SJSA1 (cell line): ENCODE results near the gene RGMA. TPM values are rescaled to one million over a fixed set of nuclear protein-coding genes. Genes with fewer than 3 reads are reported as not detected.

Experiments used
- DNase-seq, 2 experiments: peaks; one replicate each; pipeline ENCODE4 v3.0.0-alpha.2; 2015 to 2020; ENCODE audit warnings: low spot score in 2 of 2, low read depth in 1 of 2
- H3K27ac ChIP-seq: fragments of 250-450 bp; sonication (Bioruptor Pico); 2 replicates; pipeline ENCODE4 v1.5.1; 2020; ENCODE audit warnings: mild to moderate bottlenecking, moderate library complexity
- H3K27me3 ChIP-seq: fragments of 250-450 bp; sonication (Bioruptor Pico); replicated peaks from 2 replicates; pipeline ENCODE4 v1.5.1; 2020; ENCODE audit warnings: mild to moderate bottlenecking, moderate library complexity
- H3K36me3 ChIP-seq: fragments of 250-450 bp; sonication (Bioruptor Pico); 2 replicates; pipeline ENCODE4 v1.5.1; 2020; ENCODE audit warnings: mild to moderate bottlenecking
- H3K4me1 ChIP-seq: fragments of 250-450 bp; sonication (Bioruptor Pico); replicated peaks from 2 replicates; pipeline ENCODE4 v1.6.1; 2021; ENCODE audit warnings: mild to moderate bottlenecking
- H3K4me3 ChIP-seq: fragments of 250-450 bp; sonication (Bioruptor Pico); 2 replicates; pipeline ENCODE4 v1.5.1; 2020; ENCODE audit warnings: mild to moderate bottlenecking
- H3K9me3 ChIP-seq: fragments of 250-450 bp; sonication (Bioruptor Pico); replicated peaks from 2 replicates; pipeline ENCODE4 v1.5.1; 2020; ENCODE audit warnings: mild to moderate bottlenecking
- total RNA-seq: library from RNA; depleted of rRNA; stranded (reverse); fragments of >200 nt; shearing (Covaris generic); gene quantifications from 2 replicates; pipeline ENCODE4 v1.2.3, GENCODE V29; 2014

The RGMA gene
- total RNA-seq, 1 experiment from 2014 or later = 3.6 TPM

GRCh38 chr15:93057618-93058017, 31.4 kb downstream of the RGMA start:
- H3K27ac ChIP-seq = no peak overlapping the region
- H3K9me3 ChIP-seq = no peaks in the 10 kb centered on the region
- H3K4me1 ChIP-seq = peaks cover 3% of the 10 kb centered on the region
- no peak overlapping the region for H3K4me3 ChIP-seq
- no peaks in the 10 kb centered on the region for H3K27me3 ChIP-seq
- no peak for DNase-seq
- H3K36me3 ChIP-seq = no peaks in the 10 kb centered on the region

GRCh38 chr15:93056836-93057235, 32.2 kb downstream of the RGMA start:
- H3K4me3 ChIP-seq = no peak overlapping the region
- no peak overlapping the region for H3K27ac ChIP-seq
- peaks cover 3% of the 10 kb centered on the region for H3K4me1 ChIP-seq
- no peak for DNase-seq
- H3K27me3 ChIP-seq = no peaks in the 10 kb centered on the region
- H3K36me3 ChIP-seq = 0 out of 2 replicates have a peak, but pooled peaks cover 3% of the 10 kb centered on the region
- H3K9me3 ChIP-seq = no peaks in the 10 kb centered on the region

- H3K27ac ChIP-seq = no peak overlapping the region
- no peaks in the 10 kb centered on the region for H3K9me3 ChIP-seq
- H3K4me3 ChIP-seq = no peak overlapping the region
- peaks cover 3% of the 10 kb centered on the region for H3K4me1 ChIP-seq
- H3K36me3 ChIP-seq = 0 out of 2 replicates have a peak, but pooled peaks cover 11% of the 10 kb centered on the region
- DNase-seq = no peak
- H3K27me3 ChIP-seq = no peaks in the 10 kb centered on the region
Observed at GRCh38 chr15:93055211-93055610, 33.8 kb downstream of the RGMA start.

- H3K4me3 ChIP-seq = no peak overlapping the region
Observed at GRCh38 chr15:93052090-93052879, 36.7 kb downstream of the RGMA start.

GRCh38 chr15:93051236-93052089, 37.5 kb downstream of the RGMA start:
- Histone ChIP-seq H3K9me3 (peaks cover 4% of the 10 kb centered on the region), H3K27ac (no peak overlapping the region), H3K4me1 (peaks cover 30% of the 10 kb centered on the region), H3K4me3 (no peak overlapping the region), H3K27me3 (no peaks in the 10 kb centered on the region), H3K36me3 (peaks cover 27% of the 10 kb centered on the region)
- DNase-seq = no peak

More at GRCh38 chr15:93052090-93052879, 36.7 kb downstream of the RGMA start:
- H3K9me3 ChIP-seq = no peaks in the 10 kb centered on the region
- no peak for DNase-seq
- H3K36me3 ChIP-seq = peaks cover 22% of the 10 kb centered on the region
- H3K4me1 ChIP-seq = peaks cover 30% of the 10 kb centered on the region
- no peaks in the 10 kb centered on the region for H3K27me3 ChIP-seq
- H3K27ac ChIP-seq = no peak overlapping the region

- Histone ChIP-seq H3K4me3 (no peak overlapping the region), H3K4me1 (peaks cover 30% of the 10 kb centered on the region), H3K9me3 (peaks cover 10% of the 10 kb centered on the region), H3K36me3 (peaks cover 33% of the 10 kb centered on the region), H3K27ac (no peak overlapping the region), H3K27me3 (no peaks in the 10 kb centered on the region)
- DNase-seq = no peak
Observed at GRCh38 chr15:93050648-93051047, 38.4 kb downstream of the RGMA start.

GRCh38 chr15:93049914-93050578, 39.0 kb downstream of the RGMA start:
- Histone ChIP-seq H3K9me3 (peaks cover 10% of the 10 kb centered on the region), H3K36me3 (peaks cover 38% of the 10 kb centered on the region), H3K4me3 (no peak overlapping the region), H3K27ac (no peak overlapping the region), H3K4me1 (peaks cover 30% of the 10 kb centered on the region), H3K27me3 (no peaks in the 10 kb centered on the region)
- no peak for DNase-seq

GRCh38 chr15:93049233-93049632, 39.8 kb downstream of the RGMA start:
- Histone ChIP-seq H3K4me3 (no peak overlapping the region), H3K27ac (0 out of 2 replicates have a peak overlapping the region, but pooled peaks have one; percentile 19), H3K4me1 (peaks cover 30% of the 10 kb centered on the region), H3K27me3 (no peaks in the 10 kb centered on the region), H3K9me3 (peaks cover 10% of the 10 kb centered on the region), H3K36me3 (peaks cover 41% of the 10 kb centered on the region)
- no peak for DNase-seq

- Histone ChIP-seq H3K27me3 (no peaks in the 10 kb centered on the region), H3K27ac (0 out of 2 replicates have a peak overlapping the region, but pooled peaks have one; percentile 19), H3K4me1 (peaks cover 30% of the 10 kb centered on the region), H3K36me3 (peaks cover 41% of the 10 kb centered on the region), H3K4me3 (no peak overlapping the region), H3K9me3 (peaks cover 10% of the 10 kb centered on the region)
- DNase-seq = peak; percentile 94 to 96
Observed at GRCh38 chr15:93048759-93049161, 40.3 kb downstream of the RGMA start.

GRCh38 chr15:93048426-93048721, 40.6 kb downstream of the RGMA start:
- Histone ChIP-seq H3K27me3 (no peaks in the 10 kb centered on the region), H3K27ac (peak overlapping the region; percentile 62), H3K36me3 (peaks cover 41% of the 10 kb centered on the region), H3K9me3 (peaks cover 10% of the 10 kb centered on the region), H3K4me3 (no peak overlapping the region), H3K4me1 (peaks cover 30% of the 10 kb centered on the region)
- DNase-seq = no peak

- H3K27me3 ChIP-seq = no peaks in the 10 kb centered on the region
- H3K9me3 ChIP-seq = peaks cover 10% of the 10 kb centered on the region
- peak overlapping the region; percentile 62 for H3K27ac ChIP-seq
- no peak overlapping the region for H3K4me3 ChIP-seq
- no peak for DNase-seq
- H3K4me1 ChIP-seq = peaks cover 30% of the 10 kb centered on the region
- H3K36me3 ChIP-seq = peaks cover 41% of the 10 kb centered on the region
Observed at GRCh38 chr15:93047621-93048425, 41.2 kb downstream of the RGMA start.

GRCh38 chr15:93046721-93047120, 42.3 kb downstream of the RGMA start:
- H3K27me3 ChIP-seq = no peaks in the 10 kb centered on the region
- H3K4me3 ChIP-seq = no peak overlapping the region
- DNase-seq = no peak
- peaks cover 30% of the 10 kb centered on the region for H3K4me1 ChIP-seq
- no peak overlapping the region for H3K27ac ChIP-seq
- H3K36me3 ChIP-seq = peaks cover 36% of the 10 kb centered on the region
- peaks cover 10% of the 10 kb centered on the region for H3K9me3 ChIP-seq

GRCh38 chr15:93046120-93046519, 42.9 kb downstream of the RGMA start:
- no peaks in the 10 kb centered on the region for H3K27me3 ChIP-seq
- no peak for DNase-seq
- peaks cover 10% of the 10 kb centered on the region for H3K9me3 ChIP-seq
- no peak overlapping the region for H3K4me3 ChIP-seq
- no peak overlapping the region for H3K27ac ChIP-seq
- H3K36me3 ChIP-seq = peaks cover 31% of the 10 kb centered on the region
- H3K4me1 ChIP-seq = peaks cover 32% of the 10 kb centered on the region
